Neuronal stem cell (in vitro differentiated cells): ENCODE measurements around the gene ARMH1.
A peak's percentile ranks its signal among the peaks of the same experiment; 100 is the strongest.

Source experiments
- DNase-seq: peaks from one replicate; pipeline ENCODE4 v3.0.0-alpha.2; 2013; ENCODE audit warnings: low spot score
- H2AFZ ChIP-seq: one replicate; pipeline ENCODE4 v1.6.1; 2013; ENCODE audit warnings: mild to moderate bottlenecking, low read length, inconsistent platforms
- H2AK5ac ChIP-seq: 2 replicates; pipeline ENCODE4 v1.6.1; 2013; ENCODE audit warnings: low read depth, mild to moderate bottlenecking, inconsistent platforms, low read length, moderate library complexity, mixed read lengths
- H2BK120ac ChIP-seq: 2 replicates; pipeline ENCODE4 v1.6.1; 2013; ENCODE audit warnings: low read depth, mild to moderate bottlenecking, inconsistent platforms, low read length, moderate library complexity, mixed read lengths
- H2BK12ac ChIP-seq: one replicate; pipeline ENCODE4 v1.6.1; 2013; ENCODE audit warnings: low read length, inconsistent platforms
- H2BK15ac ChIP-seq: 2 replicates; pipeline ENCODE4 v1.6.1; 2013; ENCODE audit warnings: mild to moderate bottlenecking, low read length, inconsistent platforms, mixed read lengths
- H2BK5ac ChIP-seq: one replicate; pipeline ENCODE4 v1.6.1; 2013; ENCODE audit warnings: inconsistent platforms, mild to moderate bottlenecking, low read length, moderate library complexity
- H3K14ac ChIP-seq: one replicate; pipeline ENCODE4 v1.6.1; 2013; ENCODE audit warnings: low read length, inconsistent platforms
- H3K18ac ChIP-seq: 2 replicates; pipeline ENCODE4 v1.6.1; 2013; ENCODE audit warnings: low read length, inconsistent platforms
- H3K23ac ChIP-seq: 2 replicates; pipeline ENCODE4 v1.6.1; 2013; ENCODE audit warnings: low read depth, mild to moderate bottlenecking, mixed read lengths, low read length, inconsistent platforms; ENCODE audit not compliant: poor library complexity
- H3K27ac ChIP-seq: replicated peaks from 3 replicates; pipeline ENCODE4 v1.5.1; 2013; ENCODE audit warnings: low read length, inconsistent platforms
- H3K27me3 ChIP-seq, 3 experiments: 2 replicates each; pipeline ENCODE4 v1.6.1; 2013; ENCODE audit warnings: low read length in 3 of 3, mild to moderate bottlenecking in 2 of 3, inconsistent platforms in 1 of 3, low read depth in 1 of 3, mixed read lengths in 1 of 3, moderate library complexity in 1 of 3; ENCODE audit not compliant: control insufficient read depth in 3 of 3, insufficient read depth in 3 of 3
- H3K36me3 ChIP-seq, 2 donors: replicated peaks in 1 of 2; 2 replicates each; pipeline ENCODE4 v1.6.1; 2013; ENCODE audit warnings: low read length in 2 of 2; ENCODE audit not compliant: control insufficient read depth in 2 of 2, insufficient read depth in 2 of 2
- H3K4ac ChIP-seq: 2 replicates; pipeline ENCODE4 v1.6.1; 2013; ENCODE audit warnings: inconsistent platforms, mild to moderate bottlenecking, low read length, moderate library complexity
- H3K4me1 ChIP-seq, 2 donors: 1 replicate in 1 of 2; 2 replicates in 1 of 2; pipeline ENCODE4 v1.6.1; 2013; ENCODE audit warnings: low read length in 2 of 2, low read depth in 1 of 2; ENCODE audit not compliant: control insufficient read depth in 2 of 2, insufficient read depth in 1 of 2
- H3K4me2 ChIP-seq: one replicate; pipeline ENCODE4 v1.6.1; 2013; ENCODE audit warnings: mild to moderate bottlenecking, low read length, inconsistent platforms; ENCODE audit not compliant: insufficient read depth, poor library complexity, severe bottlenecking
- H3K4me3 ChIP-seq, 2 donors: 2 replicates each; pipeline ENCODE4 v1.5.1; 2013; ENCODE audit warnings: low read length in 2 of 2, mild to moderate bottlenecking in 2 of 2, inconsistent platforms in 1 of 2, moderate library complexity in 1 of 2
- H3K79me1 ChIP-seq: one replicate; pipeline ENCODE4 v1.6.1; 2013; ENCODE audit warnings: low read depth, mild to moderate bottlenecking, inconsistent platforms, low read length, moderate library complexity
- H3K9ac ChIP-seq: one replicate; pipeline ENCODE4 v1.6.1; 2013; ENCODE audit warnings: mild to moderate bottlenecking, low read depth, low read length, inconsistent platforms; ENCODE audit not compliant: poor library complexity
- H3K9me3 ChIP-seq, 2 donors: replicated peaks in 1 of 2; 2 replicates each; pipeline versions ENCODE3 to v1.6.1; 2013; ENCODE audit warnings: low read length in 2 of 2, mild to moderate bottlenecking in 2 of 2, inconsistent platforms in 1 of 2, low read depth in 1 of 2, mixed read lengths in 1 of 2, moderate library complexity in 1 of 2; ENCODE audit not compliant: control insufficient read depth in 2 of 2, insufficient read depth in 1 of 2
- H4K8ac ChIP-seq: one replicate; pipeline ENCODE4 v1.6.1; 2013; ENCODE audit warnings: low read depth, mild to moderate bottlenecking, inconsistent platforms, low read length, moderate library complexity
- H4K91ac ChIP-seq: one replicate; pipeline ENCODE4 v1.6.1; 2013; ENCODE audit warnings: low read length, low read depth, mild to moderate bottlenecking, inconsistent platforms; ENCODE audit not compliant: poor library complexity
- whole genome bisulfite sequencing, 2 donors: extraction: QIAGEN DNeasy Blood & Tissue Kit; methylation state at CpG; one replicate each; pipeline ENCODE4 v1.1.7; 2013; ENCODE audit warnings: missing lambda C conversion rate in 2 of 2, mixed read lengths in 1 of 2; ENCODE audit not compliant: insufficient read length in 2 of 2, insufficient replicate concordance in 1 of 2; ENCODE audit errors: extremely low coverage in 2 of 2; 5-methylcytosine and 5-hydroxymethylcytosine counted together

The ARMH1 gene

DNA sequence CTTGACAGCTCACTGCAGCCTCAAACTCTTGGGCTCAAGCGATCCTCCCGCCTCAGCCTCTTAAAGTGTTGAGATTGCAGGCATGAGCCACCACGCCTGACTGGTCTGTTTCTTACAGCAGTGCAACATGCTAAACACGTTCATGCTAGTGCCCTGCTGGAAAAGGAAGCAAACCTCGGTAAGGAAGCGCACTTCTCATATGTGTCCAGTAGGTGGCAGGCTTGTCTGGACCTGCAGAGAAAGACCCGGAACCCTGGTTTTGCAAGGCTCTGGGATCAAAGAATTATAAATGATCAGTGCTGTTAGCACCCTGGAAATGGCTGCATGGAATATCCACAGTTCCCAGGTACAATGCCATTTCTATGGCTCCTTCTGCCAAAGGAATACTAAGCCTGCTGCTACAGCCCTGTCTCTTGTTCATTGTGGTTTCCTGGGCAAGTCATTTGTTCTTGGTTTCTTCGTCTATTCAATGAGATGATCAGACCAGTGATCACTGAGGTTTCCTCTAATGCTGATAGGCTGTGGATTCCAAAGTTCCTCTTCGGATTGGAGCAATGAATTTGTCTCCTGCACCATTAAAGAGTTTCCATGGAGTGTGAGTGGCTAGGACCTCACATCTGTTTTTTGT lies 40.5 kb downstream of the ARMH1 start:
- no peak overlapping the region for H2BK120ac ChIP-seq
- no peaks in the 10 kb centered on the region for H3K79me1 ChIP-seq
- H3K4me3 ChIP-seq: no peak overlapping the region
- no peak overlapping the region for H4K8ac ChIP-seq
- no peak overlapping the region for H2BK12ac ChIP-seq
- H3K27me3 ChIP-seq: no peaks in the 10 kb centered on the region
- peak overlapping the region; percentile 72 for H2AFZ ChIP-seq
- H3K27ac ChIP-seq: no peak overlapping the region
- no peak overlapping the region for H3K4me2 ChIP-seq
- H3K9ac ChIP-seq: no peak overlapping the region
- no peak overlapping the region for H2BK5ac ChIP-seq
- no peaks in the 10 kb centered on the region for H3K9me3 ChIP-seq
- no peak overlapping the region for H3K23ac ChIP-seq
- peak; percentile 61 for DNase-seq
- H3K4me1 ChIP-seq: peaks cover 0 to 3% of the 10 kb centered on the region in 2 donors
- H4K91ac ChIP-seq: no peak overlapping the region
- H3K14ac ChIP-seq: no peak overlapping the region
- no peaks in the 10 kb centered on the region for H3K36me3 ChIP-seq
- H3K4ac ChIP-seq: no peak overlapping the region
- no CpG with 5 or more reads among the region's 9 CpGs for WGBS, 2 donors
- H3K18ac ChIP-seq: no peak overlapping the region
- H2AK5ac ChIP-seq: no peak overlapping the region
- H2BK15ac ChIP-seq: no peak overlapping the region

DNA sequence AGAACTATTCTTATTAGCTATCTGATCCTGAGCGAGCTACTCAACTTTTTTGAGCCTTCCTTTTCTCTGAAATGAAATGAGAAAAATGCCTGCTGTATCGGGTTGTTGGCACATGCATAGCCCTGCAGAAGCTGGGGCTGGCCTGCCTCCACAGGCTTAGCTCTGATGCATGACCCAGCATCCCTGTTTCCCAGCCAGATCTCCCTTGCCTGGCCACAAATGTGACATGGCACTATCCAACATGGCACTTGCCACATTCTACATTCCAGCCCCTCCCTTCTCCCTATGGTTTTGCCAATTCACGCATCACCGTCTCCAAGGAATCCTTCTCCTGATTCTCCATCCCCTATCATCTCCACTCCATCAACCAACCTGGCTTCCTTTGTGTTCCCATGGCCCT lies 42.6 kb downstream of the ARMH1 start:
- Histone ChIP-seq H4K8ac (no peak overlapping the region), H3K4me2 (no peak overlapping the region), H3K4me1 (peaks cover 0 to 3% of the 10 kb centered on the region in 2 donors), H2BK12ac (no peak overlapping the region), H3K9me3 (no peaks in the 10 kb centered on the region), H3K18ac (no peak overlapping the region), H2BK120ac (no peak overlapping the region), H2AFZ (no peak overlapping the region), H3K4me3 (no peak overlapping the region), H2BK15ac (no peak overlapping the region), H2AK5ac (no peak overlapping the region), H2BK5ac (no peak overlapping the region), H3K27ac (no peak overlapping the region), H3K27me3 (no peaks in the 10 kb centered on the region), H4K91ac (no peak overlapping the region), H3K14ac (no peak overlapping the region), H3K79me1 (no peaks in the 10 kb centered on the region), H3K9ac (no peak overlapping the region), H3K23ac (no peak overlapping the region), H3K4ac (no peak overlapping the region), H3K36me3 (no peaks in the 10 kb centered on the region)
- WGBS, 2 donors: no CpG with 5 or more reads among the region's 4 CpGs
- DNase-seq: no peak

DNA sequence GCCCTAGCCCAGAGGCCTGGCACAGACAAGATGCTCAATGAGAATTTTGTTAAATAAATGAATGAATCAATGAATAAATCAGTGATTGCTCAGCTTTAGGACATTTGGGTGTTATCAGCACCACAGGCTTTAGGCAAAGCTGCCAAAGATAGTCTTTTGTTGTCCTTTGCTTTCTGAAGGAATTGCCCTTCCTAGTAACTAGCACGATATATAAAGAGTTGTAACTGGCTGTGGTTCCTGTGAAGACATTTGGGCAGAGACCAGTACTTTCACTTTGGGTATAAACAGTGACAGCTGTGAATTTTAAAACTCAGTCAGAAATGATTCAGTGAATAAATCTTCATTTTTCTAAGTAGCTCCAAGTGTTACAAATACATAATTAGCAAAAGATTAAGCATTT lies 43.1 kb downstream of the ARMH1 start:
- Histone ChIP-seq H3K4me1 (peaks cover 0 to 3% of the 10 kb centered on the region in 2 donors), H2AFZ (no peak overlapping the region), H3K23ac (no peak overlapping the region), H2BK5ac (no peak overlapping the region), H2AK5ac (no peak overlapping the region), H3K4me3 (no peak overlapping the region), H3K18ac (no peak overlapping the region), H2BK12ac (no peak overlapping the region), H2BK15ac (no peak overlapping the region), H3K4ac (no peak overlapping the region), H3K14ac (no peak overlapping the region), H3K79me1 (no peaks in the 10 kb centered on the region), H3K27me3 (no peaks in the 10 kb centered on the region), H3K9ac (no peak overlapping the region), H3K36me3 (no peaks in the 10 kb centered on the region), H3K4me2 (no peak overlapping the region), H4K91ac (no peak overlapping the region), H2BK120ac (no peak overlapping the region), H3K27ac (no peak overlapping the region), H4K8ac (no peak overlapping the region), H3K9me3 (no peaks in the 10 kb centered on the region)
- WGBS, 2 donors: no CpG with 5 or more reads among the region's 1 CpG
- no peak for DNase-seq

DNA sequence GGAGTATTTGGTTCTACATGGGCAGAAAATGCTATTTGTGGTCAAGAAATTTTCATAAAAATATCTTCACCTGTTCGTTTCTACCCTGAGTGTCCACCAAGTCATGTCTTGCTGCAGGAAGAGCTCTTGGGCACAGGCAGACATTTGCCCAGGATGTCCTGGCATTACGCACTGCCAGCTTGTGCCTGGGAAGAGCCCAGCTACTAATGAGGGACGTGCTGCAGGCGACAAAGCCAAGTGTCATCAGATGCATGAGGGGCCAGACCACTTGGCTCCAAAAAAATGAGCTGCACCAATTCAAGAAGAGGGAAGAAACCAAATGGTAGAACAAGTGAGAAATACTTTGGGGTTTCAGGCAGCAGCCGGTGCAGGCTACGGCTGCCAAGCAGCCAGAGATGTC lies 43.6 kb downstream of the ARMH1 start:
- no peak overlapping the region for H2BK120ac ChIP-seq
- H3K4me1 ChIP-seq: peaks cover 0 to 3% of the 10 kb centered on the region in 2 donors
- no CpG with 5 or more reads among the region's 6 CpGs for WGBS, 2 donors
- no peak overlapping the region for H2BK12ac ChIP-seq
- no peak overlapping the region for H4K91ac ChIP-seq
- H3K27me3 ChIP-seq: no peaks in the 10 kb centered on the region
- no peak overlapping the region for H3K14ac ChIP-seq
- H3K4me3 ChIP-seq: no peak overlapping the region
- H2AK5ac ChIP-seq: no peak overlapping the region
- no peaks in the 10 kb centered on the region for H3K79me1 ChIP-seq
- H3K4ac ChIP-seq: no peak overlapping the region
- H3K9me3 ChIP-seq: no peaks in the 10 kb centered on the region
- H3K27ac ChIP-seq: no peak overlapping the region
- H3K23ac ChIP-seq: no peak overlapping the region
- no peak overlapping the region for H2AFZ ChIP-seq
- H2BK5ac ChIP-seq: no peak overlapping the region
- no peak overlapping the region for H2BK15ac ChIP-seq
- no peak overlapping the region for H3K18ac ChIP-seq
- no peak overlapping the region for H3K9ac ChIP-seq
- no peak for DNase-seq
- H4K8ac ChIP-seq: no peak overlapping the region
- no peak overlapping the region for H3K4me2 ChIP-seq
- no peaks in the 10 kb centered on the region for H3K36me3 ChIP-seq
